Calu3 (cell line): Measurements from ENCODE around the gene CELSR1. TPM values are rescaled to one million over a fixed set of nuclear protein-coding genes. Genes with fewer than 3 reads are reported as not detected.

Experiments
- BruUV-seq: library from RNA; stranded (reverse); fragments of 400-500 nt; replicated peaks from 2 replicates; lab custom pipeline; 2021; lab: Mats Ljungman, UMichigan
- CTCF ChIA-PET: fragments of 300-600 bp; sonication (Branson Sonifier 250); formaldehyde crosslinking; loops from one replicate; lab custom pipeline; 2022; ENCODE audit warnings: antibody characterized with exemption; lab: Charles Lee
- DNase-seq: peaks from one replicate; pipeline ENCODE4 v3.0.0; 2022
- H3K27ac Mint-ChIP-seq: one replicate; pipeline ENCODE4 v1.8.0; 2022; ENCODE audit warnings: mixed read lengths; ENCODE audit not compliant: unreplicated experiment
- H3K27me3 Mint-ChIP-seq: one replicate; pipeline ENCODE4 v1.8.0; 2022; ENCODE audit warnings: mixed read lengths; ENCODE audit not compliant: unreplicated experiment
- H3K36me3 Mint-ChIP-seq: one replicate; pipeline ENCODE4 v1.8.0; 2022; ENCODE audit warnings: mild to moderate bottlenecking, moderate library complexity, mixed read lengths; ENCODE audit not compliant: insufficient read depth, unreplicated experiment
- H3K4me1 Mint-ChIP-seq: one replicate; pipeline ENCODE4 v1.8.0; 2022; ENCODE audit warnings: mild to moderate bottlenecking, low read depth, mixed read lengths; ENCODE audit not compliant: unreplicated experiment
- H3K4me3 Mint-ChIP-seq: one replicate; pipeline ENCODE4 v1.8.0; 2022; ENCODE audit warnings: mild to moderate bottlenecking, low read depth, moderate library complexity, mixed read lengths; ENCODE audit not compliant: unreplicated experiment
- H3K9me3 Mint-ChIP-seq: one replicate; pipeline ENCODE4 v1.8.0; 2022; ENCODE audit warnings: low read depth, mixed read lengths; ENCODE audit not compliant: unreplicated experiment
- CTCF ChIP-seq: fragments of 200-600 bp; IDR thresholded peaks from one replicate; pipeline ENCODE4 v1.8.0; 2022; ENCODE audit warnings: antibody characterized with exemption; ENCODE audit not compliant: unreplicated experiment
- intact Hi-C: fragments of 100-400 bp; cut with micrococcal nuclease; formaldehyde crosslinking; loops from one replicate; pipeline ENCODE4 v1.10.0; 2022; ENCODE audit not compliant: unreplicated experiment
- total RNA-seq: library from RNA; stranded (reverse); gene quantifications from 2 replicates; pipeline ENCODE4 v1.2.3, GENCODE V29; 2022

CELSR1 gene
- total RNA-seq, 1 experiment from 2014 or later, result 45.5 TPM

- peaks cover 3% of the 10 kb centered on the region for H3K9me3 Mint-ChIP-seq
- peaks cover 24% of the 10 kb centered on the region for H3K4me1 Mint-ChIP-seq
- CTCF ChIA-PET, result no interaction called here
- DNase-seq, result no peak
- peaks cover 21% of the 10 kb centered on the region for H3K27me3 Mint-ChIP-seq
- no TSS peak for BruUV-seq
- no peak overlapping the region for H3K27ac Mint-ChIP-seq
- no peak overlapping the region for H3K4me3 Mint-ChIP-seq
- intact Hi-C loops, result no loop called here
- peaks cover 27% of the 10 kb centered on the region for H3K36me3 Mint-ChIP-seq
- TF ChIP-seq CTCF, result no peak
These were observed 34.3 kb upstream of the CELSR1 start for GRCh38 chr22:46571642-46572250.

- no peak for TF ChIP-seq CTCF
- Mint-ChIP-seq H3K4me1 (peaks cover 12% of the 10 kb centered on the region), H3K4me3 (no peak overlapping the region), H3K36me3 (peaks cover 13% of the 10 kb centered on the region), H3K9me3 (peaks cover 3% of the 10 kb centered on the region), H3K27me3 (peaks cover 21% of the 10 kb centered on the region), H3K27ac (no peak overlapping the region)
- intact Hi-C loops, result loop anchor here (10.0 kb wide), 1 partner anchor 95 kb away; no protein-coding TSS in a partner anchor
- no TSS peak for BruUV-seq
- CTCF ChIA-PET, result no interaction called here
- no peak for DNase-seq
These were observed 32.7 kb upstream of the CELSR1 start for GRCh38 chr22:46569848-46570695.

GRCh38 chr22:46569055-46569847, 31.8 kb upstream of the CELSR1 start:
- Mint-ChIP-seq H3K27ac (no peak overlapping the region), H3K27me3 (peaks cover 21% of the 10 kb centered on the region), H3K4me3 (no peak overlapping the region), H3K36me3 (peaks cover 8% of the 10 kb centered on the region), H3K9me3 (peaks cover 3% of the 10 kb centered on the region), H3K4me1 (peaks cover 4% of the 10 kb centered on the region)
- intact Hi-C loops, result loop anchor here (10.0 kb wide), 1 partner anchor 96 kb away; no protein-coding TSS in a partner anchor
- DNase-seq, result no peak
- BruUV-seq, result no TSS peak
- no peak for TF ChIP-seq CTCF
- CTCF ChIA-PET, result no interaction called here

GRCh38 chr22:46568102-46568809, 30.8 kb upstream of the CELSR1 start:
- peaks cover 11% of the 10 kb centered on the region for H3K4me1 Mint-ChIP-seq
- peaks cover 21% of the 10 kb centered on the region for H3K27me3 Mint-ChIP-seq
- no peak for DNase-seq
- CTCF ChIA-PET, result no interaction called here
- peaks cover 5% of the 10 kb centered on the region for H3K36me3 Mint-ChIP-seq
- no peak overlapping the region for H3K27ac Mint-ChIP-seq
- BruUV-seq, result no TSS peak
- intact Hi-C loops, result loop anchor here (10.0 kb wide), 1 partner anchor 97 kb away; no protein-coding TSS in a partner anchor
- peaks cover 3% of the 10 kb centered on the region for H3K9me3 Mint-ChIP-seq
- no peak overlapping the region for H3K4me3 Mint-ChIP-seq
- TF ChIP-seq CTCF, result no peak
